Measurements from ENCODE around the gene RINT1. TPM values are rescaled to one million over a fixed set of nuclear protein-coding genes. Genes with fewer than 3 reads are reported as not detected.

Gene RINT1
- total RNA-seq, 1 experiment from 2014 or later: 26.6 TPM

DNA sequence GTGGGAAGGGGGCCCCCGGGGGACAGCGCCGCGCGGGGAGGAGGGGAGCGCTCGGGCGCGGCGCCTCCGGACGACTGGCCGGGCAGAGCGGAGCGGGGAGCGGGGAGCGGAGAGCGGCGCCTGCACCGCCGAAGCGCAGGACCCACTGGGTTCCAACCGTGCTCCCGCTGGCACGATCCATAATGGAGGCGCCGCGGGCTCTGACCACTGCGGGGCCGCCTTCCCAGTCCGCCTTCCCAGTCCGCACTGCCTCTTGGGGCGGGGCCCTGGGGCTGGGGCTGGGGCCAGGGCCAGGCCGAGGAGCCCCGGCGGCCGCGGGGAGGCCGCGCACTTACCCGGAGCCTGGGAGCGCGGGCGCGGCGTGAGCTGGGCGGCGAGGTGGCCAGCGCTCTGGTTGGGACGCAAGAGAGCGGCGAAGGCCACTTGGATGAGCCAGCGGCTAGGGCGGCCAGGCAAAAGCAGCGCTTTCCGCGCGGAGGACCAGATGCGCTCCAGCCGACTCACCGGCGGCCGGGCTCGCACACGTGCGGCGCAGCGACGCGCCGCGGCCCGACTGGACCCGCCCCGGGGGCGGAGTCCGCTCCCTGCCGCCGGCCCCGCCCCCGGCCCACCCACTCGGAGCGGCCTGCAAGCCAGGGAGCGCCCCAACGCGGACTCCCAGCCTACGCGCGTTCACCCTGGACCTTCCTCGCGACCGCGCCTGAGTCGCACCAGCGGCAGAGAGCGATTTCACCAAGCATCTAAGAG is 10.1 kb upstream of the RINT1 start, which contains the start of gene PUS7 (continued):
- TF ChIP-seq, protein P1, sequence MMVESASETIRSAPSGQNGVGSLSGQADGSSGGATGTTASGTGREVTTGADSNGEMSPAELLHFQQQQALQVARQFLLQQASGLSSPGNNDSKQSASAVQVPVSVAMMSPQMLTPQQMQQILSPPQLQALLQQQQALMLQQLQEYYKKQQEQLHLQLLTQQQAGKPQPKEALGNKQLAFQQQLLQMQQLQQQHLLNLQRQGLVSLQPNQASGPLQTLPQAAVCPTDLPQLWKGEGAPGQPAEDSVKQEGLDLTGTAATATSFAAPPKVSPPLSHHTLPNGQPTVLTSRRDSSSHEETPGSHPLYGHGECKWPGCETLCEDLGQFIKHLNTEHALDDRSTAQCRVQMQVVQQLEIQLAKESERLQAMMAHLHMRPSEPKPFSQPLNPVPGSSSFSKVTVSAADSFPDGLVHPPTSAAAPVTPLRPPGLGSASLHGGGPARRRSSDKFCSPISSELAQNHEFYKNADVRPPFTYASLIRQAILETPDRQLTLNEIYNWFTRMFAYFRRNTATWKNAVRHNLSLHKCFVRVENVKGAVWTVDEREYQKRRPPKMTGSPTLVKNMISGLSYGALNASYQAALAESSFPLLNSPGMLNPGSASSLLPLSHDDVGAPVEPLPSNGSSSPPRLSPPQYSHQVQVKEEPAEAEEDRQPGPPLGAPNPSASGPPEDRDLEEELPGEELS (CRISPR knock-in tag; IDR thresholded peaks at IDR 0.05): peak; percentile 84; the same call in 1 of the 2 replicates
- TF ChIP-seq FOXP1 (CRISPR knock-in tag; IDR thresholded peaks at IDR 0.05; ENCODE audit: borderline replicate concordance) (peak; percentile 66; the same call in 1 of the 2 replicates), MYBL2 (CRISPR knock-in tag; IDR thresholded peaks at IDR 0.05) (0 out of 2 replicates have a peak, but pooled peaks have one; percentile 78), ATF1 (CRISPR knock-in tag; IDR thresholded peaks at IDR 0.05) (no peak; the same call in 1 of the 2 replicates), ZBTB43 (CRISPR knock-in tag; IDR thresholded peaks at IDR 0.05) (0 out of 2 replicates have a peak, but pooled peaks have one; percentile 47), IRF2 (CRISPR knock-in tag; IDR thresholded peaks at IDR 0.05; ENCODE audit: borderline replicate concordance, low read depth) (no peak), CREM (CRISPR knock-in tag; IDR thresholded peaks at IDR 0.05) (peak; percentile 26; the same call in 1 of the 2 replicates), EMX1 (CRISPR knock-in tag; IDR thresholded peaks at IDR 0.05) (no peak), JAZF1 (CRISPR knock-in tag; IDR thresholded peaks at IDR 0.05) (no peak), NR3C1 (CRISPR knock-in tag; conservative IDR thresholded peaks at IDR 0.05; ENCODE audit: low read depth) (no peak), CTCF (IDR thresholded peaks at IDR 0.05) (no peak), ZNF671 (CRISPR knock-in tag; IDR thresholded peaks at IDR 0.05) (no peak), NR1H2 (CRISPR knock-in tag; IDR thresholded peaks at IDR 0.05) (no peak), SP1 (CRISPR knock-in tag; conservative IDR thresholded peaks at IDR 0.05) (peak; percentile 95), ETV6 (CRISPR knock-in tag; IDR thresholded peaks at IDR 0.05) (peak; percentile 84), NR2C2 (CRISPR knock-in tag; IDR thresholded peaks at IDR 0.05) (peak; percentile 35; the same call in 1 of the 2 replicates), TCF7 (CRISPR knock-in tag; IDR thresholded peaks at IDR 0.05; ENCODE audit: low read depth) (no peak), PRDM15 (CRISPR knock-in tag; IDR thresholded peaks at IDR 0.05) (peak; percentile 53; the same call in 1 of the 2 replicates), MLX (CRISPR knock-in tag; IDR thresholded peaks at IDR 0.05) (peak; percentile 59; the same call in 1 of the 2 replicates)
- TF ChIP-seq, protein P2, sequence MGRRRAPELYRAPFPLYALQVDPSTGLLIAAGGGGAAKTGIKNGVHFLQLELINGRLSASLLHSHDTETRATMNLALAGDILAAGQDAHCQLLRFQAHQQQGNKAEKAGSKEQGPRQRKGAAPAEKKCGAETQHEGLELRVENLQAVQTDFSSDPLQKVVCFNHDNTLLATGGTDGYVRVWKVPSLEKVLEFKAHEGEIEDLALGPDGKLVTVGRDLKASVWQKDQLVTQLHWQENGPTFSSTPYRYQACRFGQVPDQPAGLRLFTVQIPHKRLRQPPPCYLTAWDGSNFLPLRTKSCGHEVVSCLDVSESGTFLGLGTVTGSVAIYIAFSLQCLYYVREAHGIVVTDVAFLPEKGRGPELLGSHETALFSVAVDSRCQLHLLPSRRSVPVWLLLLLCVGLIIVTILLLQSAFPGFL (CRISPR knock-in tag; IDR thresholded peaks at IDR 0.05; ENCODE audit: borderline replicate concordance): no peak
- TF ChIP-seq, protein P3, sequence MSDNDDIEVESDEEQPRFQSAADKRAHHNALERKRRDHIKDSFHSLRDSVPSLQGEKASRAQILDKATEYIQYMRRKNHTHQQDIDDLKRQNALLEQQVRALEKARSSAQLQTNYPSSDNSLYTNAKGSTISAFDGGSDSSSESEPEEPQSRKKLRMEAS (CRISPR knock-in tag; IDR thresholded peaks at IDR 0.05): peak; percentile 69; the same call in 1 of the 2 replicates
- TF ChIP-seq, protein P4, sequence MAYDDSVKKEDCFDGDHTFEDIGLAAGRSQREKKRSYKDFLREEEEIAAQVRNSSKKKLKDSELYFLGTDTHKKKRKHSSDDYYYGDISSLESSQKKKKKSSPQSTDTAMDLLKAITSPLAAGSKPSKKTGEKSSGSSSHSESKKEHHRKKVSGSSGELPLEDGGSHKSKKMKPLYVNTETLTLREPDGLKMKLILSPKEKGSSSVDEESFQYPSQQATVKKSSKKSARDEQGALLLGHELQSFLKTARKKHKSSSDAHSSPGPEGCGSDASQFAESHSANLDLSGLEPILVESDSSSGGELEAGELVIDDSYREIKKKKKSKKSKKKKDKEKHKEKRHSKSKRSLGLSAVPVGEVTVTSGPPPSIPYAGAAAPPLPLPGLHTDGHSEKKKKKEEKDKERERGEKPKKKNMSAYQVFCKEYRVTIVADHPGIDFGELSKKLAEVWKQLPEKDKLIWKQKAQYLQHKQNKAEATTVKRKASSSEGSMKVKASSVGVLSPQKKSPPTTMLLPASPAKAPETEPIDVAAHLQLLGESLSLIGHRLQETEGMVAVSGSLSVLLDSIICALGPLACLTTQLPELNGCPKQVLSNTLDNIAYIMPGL (CRISPR knock-in tag; IDR thresholded peaks at IDR 0.05): peak; percentile 49; the same call in 1 of the 2 replicates
- TF ChIP-seq, protein P5, sequence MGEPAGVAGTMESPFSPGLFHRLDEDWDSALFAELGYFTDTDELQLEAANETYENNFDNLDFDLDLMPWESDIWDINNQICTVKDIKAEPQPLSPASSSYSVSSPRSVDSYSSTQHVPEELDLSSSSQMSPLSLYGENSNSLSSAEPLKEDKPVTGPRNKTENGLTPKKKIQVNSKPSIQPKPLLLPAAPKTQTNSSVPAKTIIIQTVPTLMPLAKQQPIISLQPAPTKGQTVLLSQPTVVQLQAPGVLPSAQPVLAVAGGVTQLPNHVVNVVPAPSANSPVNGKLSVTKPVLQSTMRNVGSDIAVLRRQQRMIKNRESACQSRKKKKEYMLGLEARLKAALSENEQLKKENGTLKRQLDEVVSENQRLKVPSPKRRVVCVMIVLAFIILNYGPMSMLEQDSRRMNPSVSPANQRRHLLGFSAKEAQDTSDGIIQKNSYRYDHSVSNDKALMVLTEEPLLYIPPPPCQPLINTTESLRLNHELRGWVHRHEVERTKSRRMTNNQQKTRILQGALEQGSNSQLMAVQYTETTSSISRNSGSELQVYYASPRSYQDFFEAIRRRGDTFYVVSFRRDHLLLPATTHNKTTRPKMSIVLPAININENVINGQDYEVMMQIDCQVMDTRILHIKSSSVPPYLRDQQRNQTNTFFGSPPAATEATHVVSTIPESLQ (CRISPR knock-in tag; IDR thresholded peaks at IDR 0.05): no peak

All from WTC11 (cell line).